ENCODE data around the gene TGM6.

The TGM6 gene

DNA sequence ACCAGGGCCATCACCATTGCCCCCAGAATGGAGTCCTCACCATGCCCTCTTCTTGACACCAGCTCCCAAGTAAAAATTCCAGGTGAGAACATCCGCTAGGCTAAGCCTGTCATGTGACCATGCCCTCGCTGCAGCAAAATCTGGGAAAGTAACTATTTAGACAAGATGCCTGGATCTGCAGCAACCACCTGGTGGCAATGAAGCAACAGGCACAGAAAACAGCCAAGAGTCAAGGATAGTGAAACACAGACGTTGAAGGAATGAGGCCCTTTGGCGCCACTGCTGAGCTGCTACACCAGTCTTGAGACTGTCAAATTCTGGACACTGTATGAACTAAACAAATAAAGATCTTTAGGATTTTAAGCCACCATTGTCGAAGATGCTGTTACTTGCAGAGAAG lies 30.1 kb upstream of the TGM6 start:
- H3K27ac Mint-ChIP-seq = no peak overlapping the region
- DNase-seq (no peak), ATAC-seq (no peak)
- H3K27me3 Mint-ChIP-seq = peaks cover 35% of the 10 kb centered on the region
- H3K4me1 Mint-ChIP-seq = no peaks in the 10 kb centered on the region
- H3K9me3 Mint-ChIP-seq = no peaks in the 10 kb centered on the region
- H3K4me3 Mint-ChIP-seq = no peak overlapping the region

DNA sequence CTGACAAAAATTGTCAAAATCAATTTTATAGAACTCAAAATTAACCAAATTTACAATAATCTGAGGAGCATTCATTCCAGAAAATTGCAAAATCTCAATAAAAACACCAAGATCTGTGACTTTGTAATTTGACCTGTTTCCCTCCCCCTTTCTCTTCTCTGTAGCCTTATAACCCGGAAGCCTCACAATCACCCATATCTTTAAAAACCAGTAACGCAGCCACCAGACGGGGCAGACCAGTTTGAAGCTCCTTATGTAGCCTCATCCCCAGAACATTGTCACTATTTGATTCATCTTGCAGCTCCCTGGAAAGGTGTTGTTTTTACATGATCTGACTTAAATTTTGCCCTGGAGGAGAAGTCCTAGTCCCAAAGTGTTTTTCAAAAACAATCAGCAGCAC lies 27.5 kb upstream of the TGM6 start:
- ATAC-seq (no peak), DNase-seq (no peak)
- Mint-ChIP-seq H3K4me1 (no peaks in the 10 kb centered on the region), H3K9me3 (no peaks in the 10 kb centered on the region), H3K27ac (no peak overlapping the region), H3K27me3 (peaks cover 35% of the 10 kb centered on the region), H3K4me3 (no peak overlapping the region)

DNA sequence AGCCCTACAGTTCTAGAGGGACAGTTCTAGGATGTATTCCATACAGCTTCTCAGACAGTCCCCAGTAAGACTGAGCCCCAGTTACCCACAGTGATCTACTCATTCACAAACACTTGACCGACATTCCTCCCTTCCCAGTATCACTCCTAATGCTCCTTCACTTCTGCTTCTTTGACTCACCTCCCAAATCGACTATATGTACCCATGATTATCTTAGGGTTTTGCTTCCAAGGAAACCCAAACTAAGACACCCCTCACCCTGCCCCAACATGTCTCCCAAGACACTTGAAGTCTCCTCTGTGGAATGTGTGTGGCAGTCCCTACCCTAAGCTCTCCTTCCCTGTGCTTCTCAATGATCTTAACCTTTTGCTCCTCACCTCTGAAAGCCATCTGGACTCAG lies 23.6 kb upstream of the TGM6 start:
- Mint-ChIP-seq H3K4me3 (no peak overlapping the region), H3K4me1 (no peaks in the 10 kb centered on the region), H3K27ac (no peak overlapping the region), H3K27me3 (peaks cover 24% of the 10 kb centered on the region), H3K9me3 (peaks cover 16 to 18% of the 10 kb centered on the region in 2 donors)
- ATAC-seq (no peak), DNase-seq (no peak)

DNA sequence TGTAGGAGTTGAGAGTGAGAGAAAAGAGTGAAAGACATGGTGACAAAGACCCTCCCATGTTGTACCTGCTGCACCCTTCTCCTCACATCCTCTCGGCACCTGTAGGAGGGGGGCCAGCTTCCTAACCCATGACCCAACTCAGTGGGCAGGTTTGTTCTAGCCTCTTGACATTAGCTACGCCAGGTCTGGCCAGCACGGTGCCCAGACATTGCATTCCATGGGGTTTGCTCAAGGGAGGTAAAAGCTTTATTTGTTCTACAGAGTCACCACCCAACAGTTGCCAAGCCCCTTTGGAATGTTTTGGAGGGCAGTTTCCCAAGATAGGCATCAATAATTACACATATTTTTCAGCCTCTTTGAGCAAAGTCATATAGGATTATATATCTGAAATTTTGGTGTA lies 22.7 kb upstream of the TGM6 start:
- Mint-ChIP-seq H3K9me3 (peaks cover 16 to 18% of the 10 kb centered on the region in 2 donors), H3K4me3 (no peak overlapping the region), H3K27ac (no peak overlapping the region), H3K27me3 (peaks cover 22% of the 10 kb centered on the region), H3K4me1 (no peaks in the 10 kb centered on the region)
- DNase-seq = no peak
- no peak for ATAC-seq

DNA sequence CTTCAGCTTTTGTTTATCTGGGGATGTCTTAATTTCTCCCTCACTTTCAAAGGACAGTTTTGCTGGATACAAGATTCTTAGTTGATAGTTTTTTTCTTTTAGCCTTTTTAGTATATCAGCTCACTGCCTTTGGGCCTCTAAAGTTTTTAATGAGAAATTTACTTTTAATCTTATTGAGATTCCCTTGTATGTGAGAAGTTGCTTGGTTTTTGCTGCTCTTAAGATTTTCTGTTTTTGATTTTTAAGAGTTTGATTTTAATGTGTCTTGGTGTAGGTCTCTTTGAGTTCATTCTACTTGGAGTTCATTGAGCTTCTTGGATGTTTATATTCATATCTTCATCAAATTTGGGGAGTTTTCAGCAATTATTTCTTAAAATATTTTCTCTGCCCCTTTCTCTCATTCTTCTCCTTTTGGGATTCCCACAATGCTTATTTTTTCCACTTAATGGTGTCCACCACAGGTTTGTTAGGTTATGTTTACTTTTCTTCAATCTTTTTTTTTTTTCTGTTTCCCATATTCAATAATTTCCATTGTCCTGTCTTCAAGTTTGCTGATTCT lies 19.6 kb upstream of the TGM6 start:
- DNase-seq (no peak), ATAC-seq (no peak)
- Mint-ChIP-seq H3K4me1 (no peaks in the 10 kb centered on the region), H3K4me3 (no peak overlapping the region), H3K9me3 (peaks cover 16 to 18% of the 10 kb centered on the region in 2 donors), H3K27ac (no peak overlapping the region), H3K27me3 (peaks cover 26% of the 10 kb centered on the region)

DNA sequence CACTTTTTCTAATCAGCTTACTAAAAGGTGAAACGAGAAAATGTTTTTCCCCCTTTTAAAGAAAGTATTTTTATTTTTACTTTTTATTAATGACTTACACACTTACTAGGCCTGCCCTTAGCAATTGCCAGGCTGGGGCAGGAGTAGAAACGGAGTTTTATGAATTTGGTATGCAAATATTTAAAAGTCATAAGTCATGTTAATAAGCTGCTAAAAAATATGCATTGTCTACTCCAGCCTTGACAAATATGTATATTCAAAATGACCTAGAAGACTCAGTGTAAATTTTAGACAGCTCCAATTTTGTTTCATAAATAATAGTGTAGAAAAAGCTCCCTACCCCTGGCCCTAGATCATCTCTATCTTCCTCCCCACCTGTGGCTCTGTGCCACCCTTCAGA lies 17.5 kb upstream of the TGM6 start:
- DNase-seq (no peak), ATAC-seq (no peak)
- Mint-ChIP-seq H3K27ac (no peak overlapping the region), H3K9me3 (peaks cover 16 to 18% of the 10 kb centered on the region in 2 donors), H3K4me1 (no peaks in the 10 kb centered on the region), H3K27me3 (peaks cover 17% of the 10 kb centered on the region), H3K4me3 (no peak overlapping the region)

DNA sequence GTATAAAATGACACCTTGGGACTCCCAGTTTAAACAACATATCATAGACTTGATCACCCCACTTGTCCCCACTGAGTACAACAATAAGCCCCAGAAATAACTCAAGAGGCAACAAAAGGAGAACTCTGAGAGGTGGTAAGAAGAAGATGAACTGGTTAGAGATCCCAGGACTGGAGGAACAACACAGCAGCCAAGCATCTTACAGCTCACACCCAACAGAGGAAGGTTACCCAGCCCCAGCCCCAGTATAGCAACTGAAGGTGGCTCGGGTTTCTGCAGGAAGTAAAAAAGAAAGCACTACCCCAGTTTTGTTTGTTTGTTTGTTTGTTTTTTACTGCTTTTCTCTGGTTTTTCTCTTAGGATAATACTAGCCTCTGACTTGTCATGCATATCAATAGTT lies 17.1 kb upstream of the TGM6 start:
- Mint-ChIP-seq H3K27me3 (peaks cover 21% of the 10 kb centered on the region), H3K9me3 (peaks cover 16 to 18% of the 10 kb centered on the region in 2 donors), H3K4me3 (no peak overlapping the region), H3K4me1 (no peaks in the 10 kb centered on the region), H3K27ac (no peak overlapping the region)
- DNase-seq (no peak), ATAC-seq (no peak)

DNA sequence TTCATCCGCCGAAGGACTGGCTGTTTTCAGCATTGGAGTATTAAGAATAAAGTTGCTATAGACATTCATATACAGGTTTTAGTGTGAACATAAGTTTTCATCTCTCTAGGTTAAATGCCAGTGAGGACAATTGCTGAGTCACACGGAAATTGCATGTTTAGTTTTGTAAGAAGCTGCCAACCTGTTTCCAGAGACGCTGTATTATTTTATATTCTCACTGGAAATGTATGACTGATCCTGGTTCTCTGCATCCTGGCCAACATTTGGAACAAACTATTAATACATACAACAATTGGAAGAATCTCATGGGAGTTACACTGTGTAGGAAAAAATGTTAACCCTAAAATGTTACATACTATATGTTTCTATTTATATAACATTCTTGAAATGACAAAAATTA lies 16.7 kb upstream of the TGM6 start:
- no peak overlapping the region for H3K27ac Mint-ChIP-seq
- DNase-seq (no peak), ATAC-seq (no peak)
- H3K9me3 Mint-ChIP-seq = peaks cover 18 to 19% of the 10 kb centered on the region in 2 donors
- H3K27me3 Mint-ChIP-seq = peaks cover 25% of the 10 kb centered on the region
- H3K4me3 Mint-ChIP-seq = no peak overlapping the region
- no peaks in the 10 kb centered on the region for H3K4me1 Mint-ChIP-seq

DNA sequence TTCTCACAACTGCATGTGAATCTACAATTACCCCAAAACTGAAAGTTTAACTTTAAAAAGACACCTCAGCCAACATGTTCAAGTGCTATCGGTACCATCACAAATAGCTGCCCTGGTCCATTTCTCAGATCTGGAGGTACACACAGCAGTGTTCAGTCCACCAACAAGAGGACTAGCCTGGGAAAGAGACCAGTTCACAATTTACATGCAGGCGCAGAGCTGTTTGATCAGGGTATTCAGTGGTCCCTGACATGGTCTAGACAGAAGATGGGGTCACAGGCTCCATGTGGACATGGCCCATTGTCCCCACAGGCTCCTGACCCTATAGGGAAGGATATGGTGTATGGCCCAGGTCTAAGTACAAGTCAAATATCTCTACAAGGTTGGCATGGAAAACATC lies 15.6 kb upstream of the TGM6 start:
- H3K27me3 Mint-ChIP-seq = peaks cover 36% of the 10 kb centered on the region

DNA sequence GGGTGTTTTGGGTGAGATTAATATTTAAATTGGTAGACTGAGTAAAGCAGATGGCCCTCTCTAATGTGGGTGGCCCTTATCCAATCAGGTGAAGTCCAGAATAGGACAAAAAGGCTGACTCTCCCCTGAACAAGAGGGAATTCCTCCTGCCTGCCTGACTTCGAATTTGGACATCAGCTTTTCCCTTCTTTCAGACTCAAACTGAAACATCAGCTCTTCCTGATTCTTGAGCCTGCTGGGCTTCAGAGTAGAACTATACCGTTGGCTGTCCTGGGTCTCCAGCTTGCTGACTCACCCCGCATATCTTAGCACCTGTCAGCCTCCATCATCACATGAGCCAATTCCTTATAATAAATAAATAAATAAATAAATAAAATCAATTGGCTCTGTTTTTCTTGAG lies 15.0 kb upstream of the TGM6 start:
- Mint-ChIP-seq H3K9me3 (peaks cover 13 to 16% of the 10 kb centered on the region in 2 donors), H3K4me3 (no peak overlapping the region), H3K27me3 (peaks cover 42% of the 10 kb centered on the region), H3K4me1 (no peaks in the 10 kb centered on the region), H3K27ac (no peak overlapping the region)
- ATAC-seq = no peak
- DNase-seq = no peak

More for the DNA sequence above, 15.6 kb upstream of the TGM6 start:
- DNase-seq = no peak
- Mint-ChIP-seq H3K4me1 (no peaks in the 10 kb centered on the region), H3K9me3 (peaks cover 16 to 18% of the 10 kb centered on the region in 2 donors), H3K27ac (no peak overlapping the region), H3K4me3 (no peak overlapping the region)
- no peak for ATAC-seq

DNA sequence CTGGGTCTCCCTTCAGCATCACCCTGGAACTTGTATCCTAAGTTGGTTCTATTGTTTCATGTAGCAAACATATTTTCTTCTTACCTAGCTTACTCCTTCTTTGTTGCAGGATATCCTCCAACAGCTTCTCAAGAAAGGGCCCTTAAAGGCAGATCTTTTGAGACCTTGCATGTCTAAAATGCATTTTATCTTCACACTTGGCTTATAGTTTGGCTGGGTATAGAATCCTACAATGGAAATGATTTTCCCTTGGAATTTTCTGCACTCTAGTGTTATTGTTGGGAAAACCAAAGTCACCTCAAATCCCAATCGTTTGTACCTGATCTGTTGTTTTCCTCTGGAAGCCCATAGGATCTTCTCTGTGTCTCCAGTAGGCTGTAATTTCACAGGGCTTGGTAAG lies 12.1 kb upstream of the TGM6 start:
- Mint-ChIP-seq H3K9me3 (peaks cover 0 to 6% of the 10 kb centered on the region in 2 donors), H3K27ac (no peak overlapping the region), H3K4me1 (no peaks in the 10 kb centered on the region), H3K4me3 (no peak overlapping the region), H3K27me3 (peaks cover 66% of the 10 kb centered on the region)
- ATAC-seq (no peak), DNase-seq (no peak)

DNA sequence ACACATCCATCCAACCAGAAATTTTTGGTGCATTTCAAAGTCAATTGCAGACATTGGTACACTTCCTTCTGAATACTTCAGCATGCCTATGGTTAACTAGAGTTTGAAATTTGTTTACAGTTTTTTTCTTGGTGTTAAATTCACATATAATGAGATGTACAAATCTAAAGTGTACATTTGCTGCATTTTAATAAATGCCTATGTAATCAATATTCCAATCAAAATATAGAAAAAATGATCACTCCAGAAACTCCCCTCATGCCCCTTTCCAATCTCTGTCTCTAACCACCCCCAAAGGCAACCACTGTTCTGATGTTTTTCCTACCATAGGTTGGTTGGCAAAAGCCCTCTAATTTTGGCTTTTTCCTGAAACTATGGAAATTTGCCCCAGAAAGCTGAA lies 7.6 kb upstream of the TGM6 start:
- ATAC-seq (no peak), DNase-seq (no peak)
- Mint-ChIP-seq H3K9me3 (peaks cover 0 to 6% of the 10 kb centered on the region in 2 donors), H3K27me3 (peaks cover 89% of the 10 kb centered on the region), H3K27ac (no peak overlapping the region), H3K4me1 (no peaks in the 10 kb centered on the region), H3K4me3 (no peak overlapping the region)

DNA sequence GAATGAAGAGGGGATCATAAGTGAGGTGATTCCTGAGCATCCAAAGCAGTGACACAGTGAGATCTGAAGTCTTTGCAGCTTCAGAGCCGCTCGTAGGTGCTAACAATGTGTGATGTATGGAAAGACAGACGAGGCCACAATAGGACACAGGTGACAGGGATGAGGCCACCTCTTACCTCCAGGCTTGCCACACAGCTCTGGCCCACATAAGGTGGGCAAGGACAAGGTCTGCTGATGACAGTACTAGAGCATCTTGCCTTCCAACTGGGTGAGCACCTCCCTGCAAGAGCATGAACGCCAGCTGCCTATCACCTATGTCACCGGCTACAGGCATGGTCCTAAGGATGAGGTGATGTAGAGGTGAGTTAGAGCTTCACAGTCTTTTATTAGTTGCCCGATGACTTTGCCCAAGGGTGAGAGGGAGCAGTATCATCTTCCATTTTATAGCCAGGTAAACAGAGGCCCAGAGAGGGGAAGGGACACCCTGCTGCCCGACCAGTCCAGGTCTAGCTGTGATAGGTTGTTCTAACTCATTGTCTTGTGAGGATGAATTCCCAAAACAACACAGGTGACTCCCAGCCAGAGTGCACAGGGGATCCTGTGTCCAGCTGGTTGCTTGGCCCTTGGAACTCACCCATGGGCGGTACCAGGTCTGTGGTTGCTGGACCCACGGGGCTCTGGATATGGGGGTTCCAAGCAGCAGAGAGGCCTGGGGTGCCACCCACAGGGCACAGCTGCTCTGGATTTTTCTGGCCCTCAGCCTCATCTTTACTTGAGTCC lies 6.2 kb upstream of the TGM6 start:
- Mint-ChIP-seq H3K27me3 (peaks cover 87% of the 10 kb centered on the region), H3K4me3 (no peak overlapping the region), H3K4me1 (peaks cover 11% of the 10 kb centered on the region), H3K27ac (peak overlapping the region in 1 of 2 donors; percentile 23), H3K9me3 (no peaks in the 10 kb centered on the region)
- DNase-seq (no peak), ATAC-seq (no peak)

DNA sequence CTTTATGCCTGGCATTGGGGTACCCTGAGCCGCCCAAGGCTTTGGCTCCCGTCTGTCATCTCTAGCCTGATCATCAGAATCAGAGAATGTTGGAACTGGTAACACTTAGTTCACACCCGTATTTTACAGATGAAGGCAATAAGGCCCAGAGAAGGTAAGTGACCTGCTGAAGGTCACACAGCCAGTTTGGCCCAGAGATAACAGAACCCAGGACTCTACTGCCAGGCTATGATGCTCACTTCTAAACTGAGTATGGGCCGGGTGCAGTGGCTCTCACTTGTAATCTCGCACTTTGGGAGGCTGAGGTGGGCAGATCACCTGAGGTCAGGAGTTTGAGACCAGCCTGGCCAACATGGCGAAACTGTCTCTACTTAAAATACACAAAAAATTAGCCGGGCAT lies 1.8 kb upstream of the TGM6 start:
- Mint-ChIP-seq H3K27ac (no peak overlapping the region), H3K4me3 (no peak overlapping the region), H3K27me3 (peaks cover 75% of the 10 kb centered on the region), H3K9me3 (no peaks in the 10 kb centered on the region), H3K4me1 (peaks cover 28% of the 10 kb centered on the region)
- DNase-seq (no peak), ATAC-seq (no peak)

DNA sequence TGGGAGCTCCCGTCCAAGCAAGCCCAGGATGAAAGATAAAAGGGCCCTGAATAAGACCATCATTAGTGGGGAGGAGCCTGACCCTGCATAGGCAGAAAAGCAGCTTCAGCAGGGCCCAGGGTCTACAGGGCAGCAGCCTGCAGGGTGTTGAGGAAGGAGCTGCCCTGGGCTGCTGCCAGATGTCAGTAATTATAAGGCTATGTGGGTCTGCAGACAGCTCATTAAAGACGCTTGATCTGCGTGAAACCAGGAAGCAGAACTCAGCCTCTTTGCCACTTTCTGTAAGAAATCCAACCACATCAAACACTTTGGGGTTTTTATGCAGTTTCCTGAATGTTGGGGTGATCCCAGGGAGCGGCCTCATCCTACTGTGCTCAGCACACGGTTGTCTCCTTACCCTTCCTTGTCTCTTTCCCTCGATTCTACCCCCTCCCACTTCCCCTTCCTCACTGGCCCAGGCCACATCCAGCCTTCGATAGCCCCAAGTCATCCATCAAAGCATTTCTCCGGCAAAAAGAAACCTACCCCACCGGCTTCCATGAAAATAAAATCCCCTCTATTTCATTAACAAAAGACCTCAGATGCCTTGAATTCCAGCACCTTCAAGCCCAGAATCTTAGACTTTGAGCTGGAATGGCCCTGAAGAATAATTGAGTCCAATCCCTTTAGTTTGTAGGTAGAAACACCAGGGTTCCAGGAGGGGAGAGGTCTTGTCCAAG lies 1.0 kb upstream of the TGM6 start:
- no peaks in the 10 kb centered on the region for H3K9me3 Mint-ChIP-seq
- no peak overlapping the region for H3K27ac Mint-ChIP-seq
- H3K27me3 Mint-ChIP-seq = peaks cover 75% of the 10 kb centered on the region
- DNase-seq (peak in 1 of 2 donors; percentile 33), ATAC-seq (peak; percentile 93)
- peaks cover 33% of the 10 kb centered on the region for H3K4me1 Mint-ChIP-seq
- H3K4me3 Mint-ChIP-seq = peak overlapping the region in 1 of 2 donors; percentile 42

DNA sequence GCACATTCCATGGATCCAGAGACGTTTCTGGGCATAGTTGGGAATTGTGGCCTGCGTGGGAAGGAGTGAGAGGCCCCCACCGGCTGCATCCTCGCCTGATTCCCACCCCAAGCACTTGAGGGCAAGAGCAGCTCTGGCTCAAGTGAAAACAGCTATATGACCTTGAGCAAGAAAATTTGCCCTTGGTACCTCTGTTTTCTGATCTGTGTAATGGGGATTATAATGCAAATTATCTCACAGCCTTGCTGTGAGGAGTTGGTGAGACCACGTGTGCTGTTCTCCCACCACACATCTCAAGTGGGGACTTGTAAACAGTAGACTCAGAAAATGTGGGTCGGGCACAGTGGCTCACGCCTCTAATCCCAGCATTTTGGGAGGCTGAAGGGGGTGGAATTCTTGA lies 602 bp downstream of the TGM6 start:
- Mint-ChIP-seq H3K9me3 (no peaks in the 10 kb centered on the region), H3K4me1 (peaks cover 40% of the 10 kb centered on the region), H3K27ac (no peak overlapping the region), H3K4me3 (no peak overlapping the region), H3K27me3 (peaks cover 78% of the 10 kb centered on the region)
- ATAC-seq (no peak), DNase-seq (no peak)
